WI38 (cell line): ENCODE data around the gene COL15A1.

Source experiments
- H3K4me3 ChIP-seq: 2 replicates; pipeline ENCODE4 v1.5.1; 2011; ENCODE audit warnings: low read depth, mild to moderate bottlenecking, control low read depth, low read length
- CTCF ChIP-seq: IDR thresholded peaks from 2 replicates; pipeline ENCODE4 v1.5.1; 2012; ENCODE audit warnings: low read depth, mild to moderate bottlenecking, control low read depth, low read length

The COL15A1 gene

DNA sequence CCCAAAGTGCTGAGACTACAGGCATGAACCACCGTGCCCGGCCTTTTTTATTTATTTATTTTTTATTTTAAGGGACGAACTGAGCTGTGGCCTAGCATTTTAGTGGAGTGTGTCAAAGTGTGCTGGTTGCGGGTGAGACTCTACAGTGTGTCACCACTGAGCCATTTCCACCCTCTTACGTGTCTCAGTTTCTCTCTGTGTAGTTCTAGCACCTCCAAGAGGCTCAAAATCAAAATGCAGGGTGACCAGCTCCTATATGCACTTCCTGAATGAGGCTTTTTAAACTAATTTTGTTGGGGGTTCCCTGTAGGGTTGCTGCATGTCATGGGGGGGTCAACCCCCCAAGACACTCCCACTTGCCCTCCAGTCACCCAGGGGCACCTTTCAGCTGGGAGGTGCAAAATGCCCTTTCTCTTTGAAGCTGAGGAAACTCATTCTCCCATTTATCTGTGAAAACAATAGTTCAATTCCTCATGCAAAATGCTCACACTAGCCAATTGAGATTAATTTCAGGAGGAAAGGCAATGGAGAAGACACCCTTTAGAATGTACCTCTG is 69.3 kb downstream of the COL15A1 start:
- TF ChIP-seq CTCF = no peak
- no peak overlapping the region for H3K4me3 ChIP-seq

- no peak for TF ChIP-seq CTCF
- H3K4me3 ChIP-seq = no peak overlapping the region
Measured at GRCh38 chr9:99013550-99013949, 69.8 kb downstream of the COL15A1 start.

- no peak for TF ChIP-seq CTCF
Measured at GRCh38 chr9:99015448-99015847, 71.7 kb downstream of the COL15A1 start.

GRCh38 chr9:99015890-99016289 is 72.2 kb downstream of the COL15A1 start:
- H3K4me3 ChIP-seq = no peak overlapping the region
- no peak for TF ChIP-seq CTCF

More at GRCh38 chr9:99015448-99015847, 71.7 kb downstream of the COL15A1 start:
- H3K4me3 ChIP-seq = no peak overlapping the region

GRCh38 chr9:99016681-99017387 is 73.1 kb downstream of the COL15A1 start:
- TF ChIP-seq CTCF = no peak
- no peak overlapping the region for H3K4me3 ChIP-seq

DNA sequence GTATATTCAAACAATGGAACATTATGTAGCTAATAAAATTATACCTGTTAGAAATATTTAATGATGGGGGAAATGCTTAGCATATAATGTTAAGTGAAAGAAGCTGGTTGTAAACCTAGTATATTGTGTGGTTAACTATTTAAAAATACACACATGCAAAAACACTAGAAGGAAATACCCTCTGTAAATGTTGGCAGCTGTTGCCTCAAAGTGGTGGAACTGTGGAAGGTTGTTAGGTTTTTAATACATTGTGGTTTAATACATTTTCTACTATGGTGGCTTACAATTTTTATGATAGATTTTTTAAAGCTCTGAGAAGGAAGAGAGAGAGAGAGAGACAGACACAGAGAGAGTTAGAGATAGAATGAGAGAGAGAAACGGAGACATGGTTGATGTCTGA is 74.9 kb downstream of the COL15A1 start:
- no peak overlapping the region for H3K4me3 ChIP-seq
- TF ChIP-seq CTCF = no peak

GRCh38 chr9:99019510-99020331 is 76.0 kb downstream of the COL15A1 start:
- H3K4me3 ChIP-seq = no peak overlapping the region
- no peak for TF ChIP-seq CTCF
